Ecto neural progenitor cell (in vitro differentiated cells): Measurements from ENCODE around the gene TMEM169.

Source experiments
- DNase-seq: peaks from one replicate; pipeline ENCODE4 v3.0.0-alpha.2; 2018; ENCODE audit warnings: low spot score

TMEM169 gene

DNA sequence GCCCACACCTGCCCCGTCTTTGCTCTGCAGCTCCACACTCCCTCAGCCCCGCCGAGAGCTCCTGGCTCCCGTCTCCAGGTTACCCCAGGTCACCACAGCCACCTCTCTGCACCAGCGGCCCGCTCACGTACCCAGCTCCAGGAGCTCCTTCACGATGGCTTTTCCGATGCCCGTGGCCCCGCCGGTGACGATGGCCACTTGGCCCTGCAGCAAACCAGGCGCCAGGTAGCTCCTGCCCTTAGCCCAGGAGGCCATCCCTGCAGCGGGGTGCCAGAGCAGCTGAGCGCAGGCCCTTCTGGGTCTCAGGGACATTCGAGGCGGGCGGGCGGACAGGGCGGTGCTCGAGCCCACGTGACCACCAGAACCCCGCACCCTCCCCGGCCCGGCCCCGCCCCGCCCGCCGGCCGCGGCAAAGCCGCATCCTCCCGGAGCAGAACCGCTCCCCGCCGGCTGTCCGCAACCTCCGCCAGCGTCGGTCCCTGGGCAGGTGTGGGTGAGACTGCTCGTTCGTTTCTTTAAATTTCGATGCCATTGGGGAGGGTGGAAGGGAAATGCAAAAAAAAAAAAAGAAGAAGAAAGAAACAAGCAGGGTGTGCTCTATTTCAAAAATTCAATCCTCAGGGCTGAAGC, at the start of gene TMEM169, which contains the start of gene PECR:
TSS of gene TMEM169 (plus strand) at position 433 of the 630 bp plus-strand sequence. CDS start 14,045 bp downstream, outside the sequence.
TSS of gene PECR (minus strand) at position 323 of the 630 bp plus-strand sequence. CDS start at position 255, 68 bp downstream.
- DNase-seq = peak; percentile 92

- DNase-seq = no peak
These were observed 49.6 kb upstream of the TMEM169 start for GRCh38 chr2:216031960-216032689.

- DNase-seq = no peak
These were observed 48.3 kb upstream of the TMEM169 start for GRCh38 chr2:216033403-216033802.

- peak; percentile 80 for DNase-seq
These were observed 47.7 kb upstream of the TMEM169 start for GRCh38 chr2:216034065-216034464.

DNA sequence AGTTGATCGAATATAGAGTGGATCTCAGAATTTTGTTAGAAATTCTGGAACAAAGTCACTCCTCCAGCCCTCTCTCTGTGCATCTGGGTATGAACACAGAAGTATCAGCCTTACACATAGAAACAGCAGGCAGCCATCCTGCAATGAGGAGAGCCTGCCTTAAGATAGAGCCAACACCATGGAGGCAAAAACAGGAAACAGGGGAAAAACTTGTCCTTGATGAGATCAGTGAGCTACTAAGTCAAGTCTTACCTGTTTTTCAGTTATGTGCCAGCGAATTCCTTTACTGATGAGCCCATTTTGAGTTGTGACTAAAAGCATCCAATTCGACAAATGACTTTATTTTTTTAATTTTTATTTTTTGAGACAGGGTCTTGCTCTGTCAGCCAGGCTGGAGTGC, 41.8 kb upstream of the TMEM169 start:
- no peak for DNase-seq

DNA sequence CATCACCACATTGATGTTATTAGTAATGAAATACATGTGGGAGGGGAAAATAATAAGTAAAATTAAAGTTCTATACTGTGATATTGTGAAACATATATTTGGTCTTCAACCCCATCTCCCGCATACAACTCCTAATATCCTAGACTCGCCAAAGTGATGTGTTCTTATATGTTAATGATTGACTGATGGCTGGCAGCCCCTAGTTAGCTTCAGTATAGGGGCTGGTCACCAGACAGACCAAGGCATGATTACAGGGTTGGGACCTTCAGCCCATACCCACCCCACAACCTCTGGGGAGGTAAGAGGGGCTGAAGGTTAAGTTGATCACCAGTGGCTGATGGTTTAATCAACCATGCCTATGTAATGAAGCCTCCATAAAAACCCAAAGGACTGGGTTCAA, 40.3 kb upstream of the TMEM169 start:
- DNase-seq = no peak

DNA sequence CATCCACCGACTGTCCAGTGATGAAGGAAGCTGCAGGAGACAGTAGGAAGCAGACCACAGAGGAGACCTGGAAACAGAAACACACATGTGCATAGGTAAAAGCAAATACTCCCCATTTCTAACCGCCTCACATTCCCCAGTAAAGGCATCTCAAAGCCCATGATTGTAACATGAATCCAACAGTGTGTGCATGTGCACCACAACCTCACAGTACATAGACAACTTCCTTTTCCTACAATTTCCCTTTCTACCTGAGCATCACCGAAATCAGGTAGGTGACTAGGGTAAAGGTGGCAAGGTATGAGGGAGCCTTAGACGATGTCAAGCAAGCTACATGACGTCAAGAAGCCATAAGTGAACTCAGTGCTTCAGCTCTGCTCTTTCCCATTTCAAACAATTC, 37.8 kb upstream of the TMEM169 start:
- DNase-seq = no peak

GRCh38 chr2:216044883-216045486, 36.7 kb upstream of the TMEM169 start:
- no peak for DNase-seq

DNA sequence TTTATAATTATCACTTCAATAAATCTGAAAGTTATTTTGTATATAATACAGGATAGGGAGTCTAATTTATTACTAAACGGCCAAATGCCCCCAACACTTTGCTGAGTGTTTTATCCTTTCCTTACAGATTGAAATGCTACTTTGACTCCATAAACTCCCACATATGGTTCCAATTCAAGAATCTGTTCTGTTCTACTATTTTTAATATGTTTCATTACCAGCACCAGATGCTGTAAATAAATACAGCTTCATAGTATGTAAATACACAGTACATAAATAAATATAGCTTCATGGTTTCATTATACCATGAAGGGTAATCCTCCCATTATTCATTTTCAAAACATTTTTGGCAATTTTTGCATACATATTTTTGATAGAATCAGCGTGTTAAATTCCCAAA, 34.3 kb upstream of the TMEM169 start:
- no peak for DNase-seq

GRCh38 chr2:216049452-216049851, 32.3 kb upstream of the TMEM169 start:
- no peak for DNase-seq

GRCh38 chr2:216051350-216051749, 30.4 kb upstream of the TMEM169 start:
- no peak for DNase-seq

DNA sequence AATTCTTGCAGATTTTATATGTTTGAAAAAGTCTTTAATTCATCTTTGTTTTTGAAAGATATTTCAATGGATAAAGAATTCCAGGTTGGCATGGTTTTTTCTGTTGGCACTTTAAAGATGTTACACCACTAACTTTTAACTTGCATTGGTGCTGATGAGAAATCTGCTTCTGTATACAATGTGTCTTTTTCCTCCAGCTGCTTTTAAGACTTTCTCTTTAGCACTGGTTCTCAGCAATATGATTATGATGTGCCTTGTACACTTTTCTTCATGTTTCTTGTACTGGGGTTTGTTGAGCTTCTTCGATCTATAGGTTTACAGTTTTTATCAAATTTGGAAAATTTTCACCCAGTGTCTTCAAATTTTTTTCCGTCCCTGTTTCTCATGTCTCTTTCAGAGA, 29.3 kb upstream of the TMEM169 start:
- DNase-seq = no peak

GRCh38 chr2:216055680-216056079, 26.0 kb upstream of the TMEM169 start:
- DNase-seq = no peak

DNA sequence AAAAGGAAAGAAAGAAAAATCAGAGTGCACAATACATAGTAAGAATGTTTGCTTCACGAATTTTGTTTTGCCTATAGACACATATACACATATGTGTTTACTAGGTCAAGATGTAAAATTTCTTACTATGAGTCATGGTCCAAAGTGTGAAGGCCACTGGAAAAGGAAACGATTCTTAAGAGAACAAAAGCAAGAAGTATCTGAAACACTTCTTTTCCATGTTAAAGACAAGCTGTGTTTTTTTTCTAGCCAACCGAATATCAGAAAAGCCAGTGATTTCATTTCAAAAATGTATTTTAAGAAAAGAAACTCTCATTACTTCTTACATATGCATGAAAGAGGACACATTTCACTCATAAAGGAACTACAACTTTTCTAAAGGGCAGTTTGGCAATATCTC, 25.0 kb upstream of the TMEM169 start:
- DNase-seq = no peak

DNA sequence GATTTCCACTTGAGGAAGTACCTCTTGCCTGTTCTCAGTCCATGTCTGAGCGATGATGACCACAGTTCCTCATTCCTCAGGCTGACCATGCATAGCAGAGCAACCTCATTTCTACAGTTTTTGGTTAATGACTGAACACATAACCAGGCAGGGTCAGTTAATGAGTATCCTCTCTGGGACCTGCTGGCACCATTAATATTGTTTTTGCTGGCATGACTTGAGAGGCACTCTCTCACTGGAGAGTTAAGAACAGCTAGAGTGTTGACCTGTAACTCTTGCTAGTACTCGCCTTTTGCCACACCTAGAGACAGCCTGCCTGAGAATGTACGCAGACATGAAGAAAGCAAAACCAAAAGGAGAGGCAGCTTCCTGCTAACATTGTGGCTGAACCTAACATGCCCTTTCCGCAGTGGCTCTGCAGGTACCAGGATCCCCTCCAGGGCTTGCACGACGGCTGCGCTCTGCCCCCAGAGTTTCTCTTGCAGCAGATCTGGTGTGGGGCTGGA, 24.0 kb upstream of the TMEM169 start:
- no peak for DNase-seq

- DNase-seq = no peak
These were observed 22.4 kb upstream of the TMEM169 start for GRCh38 chr2:216059233-216059834.

DNA sequence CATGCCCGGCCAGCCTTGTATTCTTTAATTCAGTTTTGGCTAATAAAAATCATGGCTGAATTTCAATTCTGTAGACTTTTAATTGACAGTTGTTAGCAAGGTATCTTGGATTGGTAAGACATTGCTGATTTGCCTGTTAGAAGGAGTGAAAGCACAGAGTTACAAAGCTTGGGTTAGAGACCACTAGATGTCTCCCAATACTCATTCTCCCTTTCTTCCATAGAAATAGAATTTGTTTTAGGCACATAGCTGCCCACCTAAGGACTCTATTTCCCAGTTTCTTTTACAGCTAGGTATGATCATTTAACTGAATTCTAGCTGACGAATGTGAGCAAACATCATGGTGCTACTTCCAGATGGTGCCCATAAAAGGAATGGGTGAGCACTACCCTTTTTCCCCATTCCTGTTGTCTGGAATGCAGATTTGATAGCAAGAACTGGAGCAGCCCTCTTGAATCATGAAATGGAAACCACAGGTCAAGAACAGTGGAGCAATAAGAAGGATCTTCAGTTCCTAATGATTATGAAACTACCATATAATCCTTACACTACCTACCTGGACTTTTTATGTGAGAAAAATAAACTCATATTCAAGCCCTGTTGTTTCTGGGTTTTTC, 17.6 kb upstream of the TMEM169 start:
- DNase-seq = no peak

- no peak for DNase-seq
These were observed 17.1 kb upstream of the TMEM169 start for GRCh38 chr2:216064665-216065064.

DNA sequence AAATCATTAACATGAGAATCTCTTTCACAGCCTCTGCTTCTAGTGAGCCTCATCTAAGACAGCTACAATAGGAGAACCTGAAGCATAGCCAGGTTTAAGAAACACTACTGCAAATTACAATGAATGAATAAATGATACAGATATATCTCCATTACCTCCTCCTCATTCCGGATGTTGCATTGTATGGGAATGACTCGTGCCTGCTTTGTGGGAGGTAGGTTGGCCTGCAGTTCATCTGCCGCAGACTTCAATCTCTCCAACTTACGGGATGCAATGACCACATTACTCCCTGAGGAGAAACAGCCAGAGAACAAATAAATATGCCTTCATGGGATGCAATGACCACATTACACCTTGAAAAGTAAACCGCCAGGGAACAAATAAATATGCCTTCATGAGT, 15.5 kb upstream of the TMEM169 start:
- DNase-seq = no peak

- no peak for DNase-seq
These were observed 12.7 kb upstream of the TMEM169 start for GRCh38 chr2:216069028-216069427.

- no peak for DNase-seq
These were observed 11.5 kb upstream of the TMEM169 start for GRCh38 chr2:216070195-216070594.
